ENCODE results near the gene INPP5F.

Gene INPP5F

GRCh38 chr10:119849944-119850343, 124.1 kb downstream of the INPP5F start:
- Histone ChIP-seq H3K4me2 (ENCODE audit: low read length) (no peak overlapping the region), H3K27ac (ENCODE audit: low read depth, low read length, poor library complexity, severe bottlenecking) (no peak overlapping the region), H3K79me2 (ENCODE audit: insufficient read depth, low read length) (no peaks in the 10 kb centered on the region), H3K9me3 (ENCODE audit: low read length) (no peaks in the 10 kb centered on the region), H3F3A (ENCODE audit: insufficient read depth, low read length) (no peaks in the 10 kb centered on the region; the same call in 1 of the 2 replicates), H3K36me3 (ENCODE audit: insufficient read depth, low read length) (peaks cover 77% of the 10 kb centered on the region), H3K9ac (ENCODE audit: low read length) (no peak overlapping the region), H3K4me3 (ENCODE audit: low read depth, low read length, poor library complexity, severe bottlenecking) (no peak overlapping the region), H2AFZ (ENCODE audit: low read length) (no peak overlapping the region), H4K20me1 (ENCODE audit: insufficient read depth, low read length) (no peaks in the 10 kb centered on the region; the same call in 1 of the 2 replicates), H3K4me1 (ENCODE audit: insufficient read depth, low read length, severe bottlenecking) (no peaks in the 10 kb centered on the region), H3K9me2 (ENCODE audit: low read depth, low read length) (no peaks in the 10 kb centered on the region), H3K27me3 (ENCODE audit: insufficient read depth, low read length) (no peaks in the 10 kb centered on the region)
- TF ChIP-seq CTCF (IDR thresholded peaks at IDR 0.05; ENCODE audit: low read length), result no peak
- no peak for TF ChIP-seq EZH2 (IDR thresholded peaks at IDR 0.05; ENCODE audit: borderline replicate concordance, low read length)

GRCh38 chr10:119852277-119852676, 126.4 kb downstream of the INPP5F start:
- Histone ChIP-seq H4K20me1 (ENCODE audit: insufficient read depth, low read length) (no peaks in the 10 kb centered on the region; the same call in 1 of the 2 replicates), H3K9me2 (ENCODE audit: low read depth, low read length) (no peaks in the 10 kb centered on the region), H3K79me2 (ENCODE audit: insufficient read depth, low read length) (no peaks in the 10 kb centered on the region), H2AFZ (ENCODE audit: low read length) (no peak overlapping the region), H3F3A (ENCODE audit: insufficient read depth, low read length) (no peaks in the 10 kb centered on the region; the same call in 1 of the 2 replicates), H3K4me3 (ENCODE audit: low read depth, low read length, poor library complexity, severe bottlenecking) (no peak overlapping the region), H3K9ac (ENCODE audit: low read length) (no peak overlapping the region), H3K9me3 (ENCODE audit: low read length) (no peaks in the 10 kb centered on the region), H3K27me3 (ENCODE audit: insufficient read depth, low read length) (no peaks in the 10 kb centered on the region), H3K36me3 (ENCODE audit: insufficient read depth, low read length) (peaks cover 76% of the 10 kb centered on the region), H3K4me1 (ENCODE audit: insufficient read depth, low read length, severe bottlenecking) (no peaks in the 10 kb centered on the region), H3K4me2 (ENCODE audit: low read length) (no peak overlapping the region), H3K27ac (ENCODE audit: low read depth, low read length, poor library complexity, severe bottlenecking) (no peak overlapping the region)
- TF ChIP-seq EZH2 (IDR thresholded peaks at IDR 0.05; ENCODE audit: borderline replicate concordance, low read length), result no peak
- TF ChIP-seq CTCF (IDR thresholded peaks at IDR 0.05; ENCODE audit: low read length), result no peak

- Histone ChIP-seq H4K20me1 (ENCODE audit: insufficient read depth, low read length) (no peaks in the 10 kb centered on the region; the same call in 1 of the 2 replicates), H3K36me3 (ENCODE audit: insufficient read depth, low read length) (peaks cover 76% of the 10 kb centered on the region), H3K4me2 (ENCODE audit: low read length) (no peak overlapping the region), H3F3A (ENCODE audit: insufficient read depth, low read length) (no peaks in the 10 kb centered on the region; the same call in 1 of the 2 replicates), H3K9ac (ENCODE audit: low read length) (no peak overlapping the region), H3K27me3 (ENCODE audit: insufficient read depth, low read length) (no peaks in the 10 kb centered on the region), H3K9me3 (ENCODE audit: low read length) (no peaks in the 10 kb centered on the region), H3K4me3 (ENCODE audit: low read depth, low read length, poor library complexity, severe bottlenecking) (no peak overlapping the region), H3K9me2 (ENCODE audit: low read depth, low read length) (no peaks in the 10 kb centered on the region), H2AFZ (ENCODE audit: low read length) (no peak overlapping the region), H3K79me2 (ENCODE audit: insufficient read depth, low read length) (no peaks in the 10 kb centered on the region), H3K27ac (ENCODE audit: low read depth, low read length, poor library complexity, severe bottlenecking) (no peak overlapping the region), H3K4me1 (ENCODE audit: insufficient read depth, low read length, severe bottlenecking) (no peaks in the 10 kb centered on the region)
- no peak for TF ChIP-seq CTCF (IDR thresholded peaks at IDR 0.05; ENCODE audit: low read length)
- TF ChIP-seq EZH2 (IDR thresholded peaks at IDR 0.05; ENCODE audit: borderline replicate concordance, low read length), result no peak
Measured at GRCh38 chr10:119852822-119853221, 127.0 kb downstream of the INPP5F start.
